Activated T-cell treated with anti-CD3 and anti-CD28 coated beads, Interleukin-2, amount 50 U/mL, for 4 hours (primary cell): ENCODE results near the gene GNAI2. TPM values are rescaled to one million over a fixed set of nuclear protein-coding genes. Genes with fewer than 3 reads are reported as not detected.
A peak's percentile ranks its signal among the peaks of the same experiment; 100 is the strongest.
"Not testable (repeated sequence)": the region's sequence is repeated elsewhere in the genome, so short reads cannot be mapped to it uniquely, and the experiment has no call there.

Experiments used
- ATAC-seq, 2 donors: fragments of 200-7000 bp; cut with Tn5 transposase; one replicate each; pipeline ENCODE4 v1.10.0; 2021
- DNase-seq: peaks from one replicate; pipeline ENCODE4 v3.0.0-alpha.2; 2020
- H3K27me3 Mint-ChIP-seq: one replicate; pipeline ENCODE4 v1.8.0; 2021; ENCODE audit warnings: low read depth, mixed read lengths
- H3K36me3 Mint-ChIP-seq: one replicate; pipeline ENCODE4 v1.8.0; 2022; ENCODE audit warnings: mixed read lengths; ENCODE audit not compliant: insufficient read depth
- H3K4me1 Mint-ChIP-seq: one replicate; pipeline ENCODE4 v1.8.0; 2021; ENCODE audit warnings: low read depth, mixed read lengths
- H3K4me3 Mint-ChIP-seq: one replicate; pipeline ENCODE4 v1.8.0; 2021; ENCODE audit warnings: mild to moderate bottlenecking, moderate library complexity, mixed read lengths
- H3K9me3 Mint-ChIP-seq: one replicate; pipeline ENCODE4 v1.8.0; 2021; ENCODE audit warnings: mixed read lengths
- total RNA-seq, 3 donors: library from RNA; stranded (reverse); gene quantifications; one replicate each; pipeline ENCODE4 v1.2.1, GENCODE V29; 2021

GNAI2 gene
- total RNA-seq, 3 donors from 2014 or later = 160 to 175 (median 172) TPM

GRCh38 chr3:50265571-50265970 lies 29.6 kb downstream of the GNAI2 start:
- Mint-ChIP-seq H3K36me3 (no peaks in the 10 kb centered on the region), H3K4me1 (no peaks in the 10 kb centered on the region), H3K9me3 (no peaks in the 10 kb centered on the region), H3K27me3 (peaks cover 4% of the 10 kb centered on the region), H3K4me3 (no peak overlapping the region)
- ATAC-seq (no peak), DNase-seq (no peak)

DNA sequence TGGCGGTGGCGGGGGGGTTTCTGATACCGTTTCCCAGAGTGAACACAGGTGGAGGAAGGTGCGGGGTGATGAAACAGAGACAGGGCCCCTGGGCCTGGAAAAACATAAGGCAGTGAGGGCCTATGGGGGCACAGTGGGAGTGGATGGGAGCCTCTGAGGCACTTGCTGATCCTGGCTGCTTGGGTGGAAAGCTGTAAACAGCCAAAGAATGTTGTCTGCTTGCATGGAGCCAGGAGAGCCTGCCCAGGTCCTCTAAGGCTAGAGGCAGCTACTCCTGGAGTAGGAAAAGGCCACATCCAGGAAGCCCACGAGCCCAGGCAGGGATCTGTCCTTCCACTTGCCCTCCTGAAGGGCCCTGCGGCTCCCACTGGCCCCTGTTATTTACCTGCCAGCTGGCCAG lies 30.0 kb downstream of the GNAI2 start:
- Mint-ChIP-seq H3K27me3 (peaks cover 4% of the 10 kb centered on the region), H3K36me3 (no peaks in the 10 kb centered on the region), H3K4me1 (no peaks in the 10 kb centered on the region), H3K4me3 (no peak overlapping the region), H3K9me3 (no peaks in the 10 kb centered on the region)
- DNase-seq = no peak
- no peak for ATAC-seq

DNA sequence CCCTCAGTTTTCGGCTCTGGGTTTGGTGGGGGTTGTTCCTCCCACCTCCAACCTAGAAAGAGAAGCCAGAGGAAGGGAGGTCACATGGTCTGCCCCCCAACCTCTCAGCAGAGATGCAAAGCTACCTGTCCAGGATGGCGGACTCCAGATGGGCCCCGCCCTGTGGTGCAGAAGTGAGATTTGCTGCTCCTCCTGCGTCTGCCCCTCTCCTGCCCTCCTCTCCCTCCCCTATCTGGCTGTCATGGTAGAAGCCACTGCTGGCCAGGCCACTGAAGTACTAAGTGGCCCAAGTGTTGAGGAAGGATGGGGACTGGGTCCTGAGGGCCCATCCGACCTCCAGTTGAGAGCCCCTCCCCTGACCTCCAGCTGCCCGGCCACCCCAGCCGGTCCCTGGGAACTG lies 30.8 kb downstream of the GNAI2 start:
- Mint-ChIP-seq H3K4me1 (peaks cover 5% of the 10 kb centered on the region), H3K9me3 (no peaks in the 10 kb centered on the region), H3K4me3 (no peak overlapping the region), H3K27me3 (peaks cover 8% of the 10 kb centered on the region), H3K36me3 (no peaks in the 10 kb centered on the region)
- DNase-seq (no peak), ATAC-seq (no peak)

GRCh38 chr3:50267280-50267913 lies 31.4 kb downstream of the GNAI2 start:
- DNase-seq (no peak), ATAC-seq (no peak)
- Mint-ChIP-seq H3K36me3 (no peaks in the 10 kb centered on the region), H3K4me1 (peaks cover 5% of the 10 kb centered on the region), H3K9me3 (no peaks in the 10 kb centered on the region), H3K27me3 (peaks cover 8% of the 10 kb centered on the region), H3K4me3 (no peak overlapping the region)

DNA sequence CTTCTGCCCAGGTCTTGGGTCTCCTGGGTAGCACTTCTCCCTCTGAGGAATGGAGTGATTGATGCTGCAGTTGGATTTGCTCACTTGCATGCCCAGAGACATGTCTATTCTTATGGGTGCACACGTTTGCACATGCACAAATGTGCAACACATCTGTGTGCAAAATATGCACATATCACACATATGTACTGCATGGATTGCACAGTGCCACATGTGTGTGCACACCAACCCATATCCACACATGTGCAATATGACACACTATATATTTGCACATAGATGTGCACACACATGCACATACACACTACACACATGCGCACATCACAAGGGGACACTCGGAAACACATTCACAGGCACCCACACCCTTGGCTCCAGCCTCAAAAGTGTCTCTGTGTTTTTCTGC lies 32.3 kb downstream of the GNAI2 start:
- no peak for ATAC-seq
- H3K4me3 Mint-ChIP-seq = no peak overlapping the region
- peaks cover 12% of the 10 kb centered on the region for H3K27me3 Mint-ChIP-seq
- no peaks in the 10 kb centered on the region for H3K9me3 Mint-ChIP-seq
- DNase-seq = no peak
- H3K36me3 Mint-ChIP-seq = no peaks in the 10 kb centered on the region
- peaks cover 10% of the 10 kb centered on the region for H3K4me1 Mint-ChIP-seq

DNA sequence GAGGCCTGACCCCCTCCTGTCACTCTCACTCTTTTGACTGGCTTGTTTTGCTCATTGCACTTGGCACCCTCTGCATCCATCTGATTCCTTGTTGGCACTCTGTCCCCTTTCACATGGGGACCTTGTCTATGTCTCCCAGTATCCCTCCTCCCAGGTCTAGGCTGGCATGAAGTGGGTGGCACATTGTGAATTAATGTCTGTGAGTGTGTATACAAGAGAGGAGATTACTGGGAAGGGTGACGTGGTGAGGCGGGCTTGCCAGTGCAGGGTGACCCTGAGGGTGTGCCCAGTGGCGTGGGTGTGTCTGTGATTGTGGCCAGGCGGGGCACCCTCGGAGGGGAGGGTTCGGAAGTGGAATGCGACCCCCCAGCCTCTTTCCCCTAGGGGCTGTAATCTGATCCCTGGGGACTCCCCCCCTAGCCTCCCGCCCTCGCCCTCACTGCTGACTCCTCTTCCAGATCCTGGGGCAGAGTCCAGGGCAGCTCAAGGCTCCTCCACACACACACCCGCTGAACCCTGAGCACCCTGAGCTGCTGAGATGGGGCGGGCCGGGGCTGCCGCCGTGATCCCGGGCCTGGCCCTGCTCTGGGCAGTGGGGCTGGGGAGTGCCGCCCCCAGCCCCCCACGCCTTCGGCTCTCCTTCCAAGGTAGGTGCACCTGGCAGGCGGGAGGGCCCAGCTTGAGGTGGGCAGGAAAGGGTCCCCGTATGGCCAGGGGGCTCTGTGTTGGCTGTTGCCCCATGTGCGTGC lies 32.9 kb downstream of the GNAI2 start, which contains the start of gene SEMA3B:
SEMA3B (plus strand) TSS at position 445 of the 749 bp plus-strand sequence; CDS start at position 539, 94 bp downstream.
- no peak for ATAC-seq
- Mint-ChIP-seq H3K4me3 (no peak within 1 kb of the TSS), H3K9me3 (no peaks in the 10 kb centered on the region), H3K4me1 (peaks cover 12% of the 10 kb centered on the region), H3K27me3 (peaks cover 14% of the 10 kb centered on the region), H3K36me3 (no peaks in the 10 kb centered on the region)
- DNase-seq = no peak

DNA sequence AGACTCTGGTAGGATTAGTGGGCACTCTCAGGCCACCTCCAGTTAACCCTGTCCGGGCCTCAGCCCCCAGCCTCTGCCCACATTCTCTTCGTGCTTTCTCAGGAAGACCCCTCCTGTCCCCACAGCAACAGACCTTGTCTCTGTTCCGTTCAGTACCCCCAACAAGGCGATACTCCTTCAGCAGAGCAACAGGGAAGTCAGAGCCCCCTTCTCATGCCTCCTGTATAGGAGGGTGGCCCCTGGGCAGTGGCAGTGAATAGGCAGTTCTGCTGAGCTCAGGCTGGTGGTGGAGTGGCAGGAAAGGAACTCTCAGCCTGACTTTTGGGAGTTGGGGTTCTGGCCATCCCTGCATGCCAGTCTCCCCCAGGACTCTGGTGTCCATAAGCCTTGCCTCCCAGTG lies 33.5 kb downstream of the GNAI2 start:
- Mint-ChIP-seq H3K36me3 (no peaks in the 10 kb centered on the region), H3K27me3 (peaks cover 18% of the 10 kb centered on the region)
- no peak for ATAC-seq

DNA sequence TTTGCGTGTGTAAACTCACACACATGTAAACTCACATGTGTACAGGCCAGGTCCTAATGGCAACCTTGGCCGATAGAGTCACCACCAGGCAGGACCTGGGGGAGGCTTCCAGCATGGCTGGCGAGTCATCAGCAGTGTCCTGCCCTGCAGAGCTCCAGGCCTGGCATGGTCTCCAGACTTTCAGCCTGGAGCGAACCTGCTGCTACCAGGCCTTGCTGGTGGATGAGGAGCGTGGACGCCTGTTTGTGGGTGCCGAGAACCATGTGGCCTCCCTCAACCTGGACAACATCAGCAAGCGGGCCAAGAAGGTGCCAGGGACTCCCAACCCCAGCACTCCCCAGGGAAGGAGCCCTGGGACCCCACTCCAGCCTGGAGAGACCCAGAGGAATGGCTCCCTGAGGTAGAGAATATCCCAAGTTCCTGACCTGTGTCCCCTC lies 34.0 kb downstream of the GNAI2 start:
- peaks cover 21% of the 10 kb centered on the region for H3K4me1 Mint-ChIP-seq
- DNase-seq (no peak), ATAC-seq (no peak)
- no peaks in the 10 kb centered on the region for H3K36me3 Mint-ChIP-seq
- no peak overlapping the region for H3K4me3 Mint-ChIP-seq
- H3K9me3 Mint-ChIP-seq = no peaks in the 10 kb centered on the region
- H3K27me3 Mint-ChIP-seq = peaks cover 23% of the 10 kb centered on the region

More for the DNA sequence above, 33.5 kb downstream of the GNAI2 start:
- peaks cover 18% of the 10 kb centered on the region for H3K4me1 Mint-ChIP-seq
- DNase-seq = no peak
- no peaks in the 10 kb centered on the region for H3K9me3 Mint-ChIP-seq
- H3K4me3 Mint-ChIP-seq = no peak overlapping the region

DNA sequence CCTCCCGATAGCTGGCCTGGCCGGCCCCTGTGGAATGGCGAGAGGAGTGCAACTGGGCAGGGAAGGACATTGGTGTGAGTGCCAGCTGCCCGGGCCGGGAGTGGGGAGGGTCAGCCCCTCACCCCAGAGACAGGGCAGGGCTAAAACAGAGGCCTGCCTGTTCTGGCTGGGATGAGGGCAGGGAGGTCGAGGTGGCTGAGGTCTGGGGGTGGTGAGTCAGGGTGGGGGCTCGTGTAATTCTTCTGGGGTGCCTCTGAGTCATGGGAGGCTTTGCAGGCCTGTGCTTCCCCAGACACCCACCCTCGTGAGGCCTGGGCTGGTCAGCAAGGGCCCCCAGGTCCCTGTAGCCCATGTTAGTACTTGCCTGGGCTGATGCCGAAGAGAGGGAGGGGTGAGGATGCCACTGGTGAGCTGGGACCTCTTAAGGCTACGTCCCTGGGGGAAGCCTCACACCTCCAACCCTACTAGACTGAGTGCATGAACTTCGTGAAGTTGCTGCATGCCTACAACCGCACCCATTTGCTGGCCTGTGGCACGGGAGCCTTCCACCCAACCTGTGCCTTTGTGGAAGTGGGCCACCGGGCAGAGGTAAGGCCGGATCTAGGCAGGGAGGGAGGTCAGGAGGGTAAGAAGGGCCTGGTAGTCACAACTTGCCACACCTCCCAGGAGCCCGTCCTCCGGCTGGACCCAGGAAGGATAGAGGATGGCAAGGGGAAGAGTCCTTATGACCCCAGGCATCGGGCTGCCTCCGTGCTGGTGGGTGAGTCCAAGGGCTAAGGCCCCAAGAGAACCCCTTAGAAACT lies 34.6 kb downstream of the GNAI2 start:
- Mint-ChIP-seq H3K4me1 (peaks cover 26% of the 10 kb centered on the region), H3K27me3 (peaks cover 28% of the 10 kb centered on the region), H3K36me3 (no peaks in the 10 kb centered on the region), H3K4me3 (no peak overlapping the region), H3K9me3 (no peaks in the 10 kb centered on the region)
- no peak for DNase-seq
- no peak for ATAC-seq

DNA sequence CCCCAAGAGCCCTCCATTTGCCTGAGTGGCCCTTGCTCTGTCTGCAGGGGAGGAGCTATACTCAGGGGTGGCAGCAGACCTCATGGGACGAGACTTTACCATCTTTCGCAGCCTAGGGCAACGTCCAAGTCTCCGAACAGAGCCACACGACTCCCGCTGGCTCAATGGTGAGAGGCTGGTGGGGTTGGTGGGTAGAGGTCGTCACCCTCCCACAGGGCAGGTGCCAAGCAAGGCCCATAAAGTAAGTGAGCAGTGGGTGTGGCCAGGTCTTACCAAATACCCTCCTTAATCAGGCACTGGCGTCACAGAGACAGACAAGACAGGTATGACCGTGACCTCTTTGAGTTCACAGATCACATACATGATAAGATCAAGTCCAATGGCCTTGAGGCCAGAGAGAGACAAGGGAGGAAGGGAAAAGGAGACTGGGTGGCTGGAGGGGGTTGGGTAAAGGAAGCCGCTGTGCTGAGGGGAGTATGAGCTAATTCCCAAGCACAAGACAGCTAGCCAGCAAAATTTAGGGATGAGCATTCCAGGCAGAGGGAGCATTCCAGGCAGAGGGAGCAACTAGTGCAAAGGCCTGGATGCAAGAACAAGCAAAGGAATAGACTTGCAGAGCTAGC lies 35.4 kb downstream of the GNAI2 start:
- no peak overlapping the region for H3K4me3 Mint-ChIP-seq
- ATAC-seq (no peak), DNase-seq (no peak)
- H3K4me1 Mint-ChIP-seq = peaks cover 31% of the 10 kb centered on the region
- H3K27me3 Mint-ChIP-seq = peaks cover 35% of the 10 kb centered on the region
- H3K36me3 Mint-ChIP-seq = no peaks in the 10 kb centered on the region
- no peaks in the 10 kb centered on the region for H3K9me3 Mint-ChIP-seq

DNA sequence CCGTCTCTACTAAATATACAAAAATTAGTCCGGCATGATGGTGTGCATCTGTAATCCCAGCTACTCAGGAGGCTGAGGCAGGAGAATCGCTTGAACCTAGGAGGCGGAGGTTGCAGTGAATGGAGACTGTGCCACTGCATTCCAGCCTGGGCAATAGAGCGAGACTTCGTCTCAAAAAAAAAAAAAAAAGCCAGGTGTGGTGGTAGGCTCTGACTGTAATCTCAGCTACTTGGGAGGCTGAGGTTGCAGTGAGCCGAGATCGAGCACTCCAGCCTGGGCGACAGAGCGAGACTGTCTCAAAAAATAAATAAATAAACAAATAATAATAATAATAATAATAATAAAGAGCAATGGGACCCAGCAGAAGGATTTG lies 36.5 kb downstream of the GNAI2 start:
- not testable (repeated sequence) for H3K4me3 Mint-ChIP-seq, H3K9me3 Mint-ChIP-seq, ATAC-seq, DNase-seq, H3K36me3 Mint-ChIP-seq
- H3K27me3 Mint-ChIP-seq = peaks cover 39% of the 10 kb centered on the region
- peaks cover 31% of the 10 kb centered on the region for H3K4me1 Mint-ChIP-seq

- peak overlapping the region; percentile 53 for H3K4me3 Mint-ChIP-seq
- ATAC-seq (peak; percentile 79 to 87), DNase-seq (peak; percentile 88)
- H3K36me3 Mint-ChIP-seq = no peaks in the 10 kb centered on the region
- H3K4me1 Mint-ChIP-seq = peaks cover 31% of the 10 kb centered on the region
- no peaks in the 10 kb centered on the region for H3K9me3 Mint-ChIP-seq
- H3K27me3 Mint-ChIP-seq = peaks cover 41% of the 10 kb centered on the region
These were observed 37.1 kb downstream of the GNAI2 start for GRCh38 chr3:50272911-50273688.

GRCh38 chr3:50273689-50274065 lies 37.7 kb downstream of the GNAI2 start:
- no peak for DNase-seq
- no peak for ATAC-seq
- H3K4me3 Mint-ChIP-seq = no peak overlapping the region
- peaks cover 46% of the 10 kb centered on the region for H3K27me3 Mint-ChIP-seq
- H3K4me1 Mint-ChIP-seq = peaks cover 31% of the 10 kb centered on the region
- no peaks in the 10 kb centered on the region for H3K36me3 Mint-ChIP-seq
- H3K9me3 Mint-ChIP-seq = no peaks in the 10 kb centered on the region
